IMR-90 (cell line): ENCODE results near the gene SMIM26. TPM values are rescaled to one million over a fixed set of nuclear protein-coding genes. Genes with fewer than 3 reads are reported as not detected.

Source experiments
- ATAC-seq: fragments of 200-7000 bp; cut with Tn5 transposase; 2 replicates; pipeline ENCODE4 v1.9.1; 2020; ENCODE audit warnings: low read depth, mild to moderate bottlenecking, moderate library complexity
- BruUV-seq: library from RNA; stranded (reverse); fragments of 400-500 nt; replicated peaks from 2 replicates; lab custom pipeline; 2021; lab: Mats Ljungman, UMichigan
- CTCF ChIA-PET: fragments of 300-600 bp; formaldehyde crosslinking; extraction: SDS; loops from one replicate; lab custom pipeline; 2021; ENCODE audit warnings: antibody characterized with exemption; lab: Yijun Ruan, JAX
- POLR2A ChIA-PET: fragments of 300-600 bp; sonication (Branson Sonifier 250); formaldehyde crosslinking; loops from one replicate; lab custom pipeline; 2022; ENCODE audit warnings: antibody characterized with exemption; ENCODE audit not compliant: unreplicated experiment; lab: Charles Lee
- DNase-seq: peaks from one replicate; pipeline ENCODE4 v3.0.0; 2013
- H2AFZ ChIP-seq: replicated peaks from 2 replicates; pipeline ENCODE3; 2013; ENCODE audit warnings: low read length, mild to moderate bottlenecking; ENCODE audit not compliant: poor library complexity
- H2AK5ac ChIP-seq: 2 replicates; pipeline ENCODE4 v1.6.1; 2013; ENCODE audit warnings: low read depth, low read length, inconsistent platforms
- H2AK9ac ChIP-seq: replicated peaks from 2 replicates; pipeline ENCODE3; 2013; ENCODE audit warnings: mild to moderate bottlenecking, low read depth, low read length, moderate library complexity; ENCODE audit not compliant: poor library complexity
- H2BK120ac ChIP-seq: 2 replicates; pipeline ENCODE4 v1.6.1; 2013; ENCODE audit warnings: low read depth, low read length, inconsistent platforms
- H2BK15ac ChIP-seq: 3 replicates; pipeline ENCODE4 v1.6.1; 2013; ENCODE audit warnings: low read depth, low read length, inconsistent platforms
- H2BK20ac ChIP-seq: 2 replicates; pipeline ENCODE4 v1.6.1; 2013; ENCODE audit warnings: low read depth, mild to moderate bottlenecking, inconsistent platforms, low read length, moderate library complexity
- H2BK5ac ChIP-seq: 2 replicates; pipeline ENCODE4 v1.6.1; 2013; ENCODE audit warnings: mild to moderate bottlenecking, low read depth, low read length, inconsistent platforms; ENCODE audit not compliant: poor library complexity, severe bottlenecking
- H3K14ac ChIP-seq: replicated peaks from 2 replicates; pipeline ENCODE4 v1.6.1; 2013; ENCODE audit warnings: low read depth, low read length, inconsistent platforms
- H3K18ac ChIP-seq: 2 replicates; pipeline ENCODE4 v1.6.1; 2013; ENCODE audit warnings: low read depth, low read length, control low read depth
- H3K23ac ChIP-seq: 2 replicates; pipeline ENCODE4 v1.6.1; 2013; ENCODE audit warnings: low read depth, low read length, inconsistent platforms
- H3K27ac ChIP-seq: 2 replicates; pipeline ENCODE4 v1.5.1; 2013; ENCODE audit warnings: mild to moderate bottlenecking, control low read depth, low read length; ENCODE audit not compliant: insufficient read depth
- H3K27me3 ChIP-seq: 2 replicates; pipeline ENCODE4 v1.6.1; 2013; ENCODE audit warnings: low read length; ENCODE audit not compliant: control insufficient read depth, insufficient read depth
- H3K36me3 ChIP-seq: 2 replicates; pipeline ENCODE4 v1.6.1; 2013; ENCODE audit warnings: low read length, mixed read lengths; ENCODE audit not compliant: control insufficient read depth, insufficient read depth
- H3K4ac ChIP-seq: 2 replicates; pipeline ENCODE4 v1.6.1; 2013; ENCODE audit warnings: low read depth, low read length, inconsistent platforms
- H3K4me1 ChIP-seq: 2 replicates; pipeline ENCODE4 v1.6.1; 2013; ENCODE audit warnings: low read length, mixed read lengths; ENCODE audit not compliant: control insufficient read depth, insufficient read depth
- H3K4me2 ChIP-seq: 2 replicates; pipeline ENCODE4 v1.6.1; 2013; ENCODE audit warnings: low read depth, mild to moderate bottlenecking, control low read depth, low read length, moderate library complexity
- H3K4me3 ChIP-seq: 2 replicates; pipeline ENCODE4 v1.5.1; 2013; ENCODE audit warnings: low read depth, mild to moderate bottlenecking, control low read depth, low read length, moderate library complexity; ENCODE audit not compliant: insufficient read depth
- H3K56ac ChIP-seq: 2 replicates; pipeline ENCODE4 v1.6.1; 2013; ENCODE audit warnings: low read length, inconsistent platforms; ENCODE audit not compliant: insufficient read depth; ENCODE audit errors: extremely low read depth
- H3K79me1 ChIP-seq, 2 experiments: 2 replicates each; pipeline ENCODE4 v1.6.1; 2013; ENCODE audit warnings: low read length in 2 of 2, inconsistent platforms in 1 of 2, low read depth in 1 of 2
- H3K9ac ChIP-seq: 2 replicates; pipeline ENCODE4 v1.6.1; 2013; ENCODE audit warnings: low read depth, low read length, control low read depth
- H3K9me1 ChIP-seq: 2 replicates; pipeline ENCODE4 v1.6.1; 2013; ENCODE audit warnings: low read length, inconsistent platforms; ENCODE audit not compliant: insufficient read depth
- H3K9me3 ChIP-seq: 2 replicates; pipeline ENCODE4 v1.6.1; 2013; ENCODE audit warnings: low read length; ENCODE audit not compliant: control insufficient read depth, insufficient read depth
- H4K20me1 ChIP-seq: 2 replicates; pipeline ENCODE4 v1.6.1; 2013; ENCODE audit warnings: low read length, inconsistent platforms; ENCODE audit not compliant: insufficient read depth
- H4K5ac ChIP-seq: 2 replicates; pipeline ENCODE4 v1.6.1; 2013; ENCODE audit warnings: mild to moderate bottlenecking, low read depth, low read length, control low read depth
- H4K8ac ChIP-seq, 2 experiments: 2 replicates each; pipeline ENCODE4 v1.6.1; 2013; ENCODE audit warnings: low read depth in 2 of 2, low read length in 2 of 2, control low read depth in 1 of 2, inconsistent platforms in 1 of 2
- H4K91ac ChIP-seq: 2 replicates; pipeline ENCODE4 v1.6.1; 2013; ENCODE audit warnings: low read depth, low read length, inconsistent platforms; ENCODE audit not compliant: insufficient read depth
- MAFK ChIP-seq: IDR thresholded peaks from 2 replicates; pipeline ENCODE4 v1.6.1; 2012; ENCODE audit warnings: low read depth, low read length, improper control_type of control experiment
- RCOR1 ChIP-seq: IDR thresholded peaks from 2 replicates; pipeline ENCODE4 v1.6.1; 2012; ENCODE audit warnings: mild to moderate bottlenecking, low read length, improper control_type of control experiment; ENCODE audit not compliant: insufficient replicate concordance
- WGBS, 2 experiments: methylation state at CpG; one replicate each; pipeline versions ENCODE4 v1.1.5 to v1.1.7; 2013; ENCODE audit warnings: missing lambda C conversion rate in 2 of 2; ENCODE audit not compliant: insufficient read length in 1 of 2; ENCODE audit errors: extremely low coverage in 2 of 2; 5-methylcytosine and 5-hydroxymethylcytosine counted together
- dilution Hi-C: fragments of 300-500 bp; cut with HindIII; formaldehyde crosslinking; loops from one replicate; pipeline ENCODE4 v1.14.3; 2018; ENCODE audit warnings: low sequenced_read_pairs; ENCODE audit not compliant: unreplicated experiment
- in situ Hi-C: fragments of 300-500 bp; cut with MboI; formaldehyde crosslinking; loops from 3 replicates; pipeline ENCODE4 v1.14.3; 2019; ENCODE audit warnings: low sequenced_read_pairs, inconsistent platforms, mixed read lengths
- intact Hi-C: fragments of 100-400 bp; cut with micrococcal nuclease; formaldehyde crosslinking; loops from 2 replicates; pipeline ENCODE4 v1.10.0; 2022
- polyA plus RNA-seq, 3 experiments: library from polyadenylated mRNA; depleted of rRNA; stranded (reverse); fragments of >200 nt; gene quantifications; 2 replicates each; pipeline ENCODE4 v1.2.3, GENCODE V29; 2012; ENCODE audit warnings: low replicate concordance in 1 of 3
- total RNA-seq: library from RNA; depleted of rRNA; stranded (reverse); fragments of >200 nt; gene quantifications from 2 replicates; pipeline ENCODE4 v1.2.3, GENCODE V29; 2012

Gene SMIM26
- total and polyA plus RNA-seq, 2 of the 4 experiments (the other 2 are of a cell fraction) = 42.8 to 45.7 TPM

DNA sequence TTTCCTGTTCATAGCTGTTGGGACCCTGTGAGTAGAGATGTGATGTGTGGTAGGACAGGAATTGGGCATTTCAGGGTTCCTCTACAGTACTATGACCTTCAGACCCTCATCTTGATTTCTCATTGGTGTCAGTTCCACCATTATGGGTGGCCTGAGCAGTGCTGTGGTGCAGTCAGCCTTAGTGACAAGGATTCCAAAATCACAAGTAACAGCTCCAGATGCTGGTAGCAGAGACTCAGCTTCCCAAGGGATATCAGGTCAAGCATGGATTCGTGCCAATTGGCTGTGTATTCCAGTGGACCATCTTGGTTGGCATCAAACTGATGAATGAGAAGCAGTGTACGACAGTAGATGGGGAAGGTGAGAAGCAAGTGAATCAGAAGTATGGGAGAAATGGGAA, 3.8 kb downstream of the SMIM26 start:
- Histone ChIP-seq H3K14ac (no peak overlapping the region), H2BK15ac (no peak overlapping the region), H3K4me2 (no peak overlapping the region), H3K9me3 (no peaks in the 10 kb centered on the region), H3K18ac (no peak overlapping the region), H2AK9ac (no peak overlapping the region), H3K4me1 (peaks cover 2% of the 10 kb centered on the region; the same call in 1 of the 2 replicates), H4K5ac (no peak overlapping the region), H2BK20ac (no peak overlapping the region), H2AK5ac (no peak overlapping the region), H3K56ac (no peak overlapping the region), H2AFZ (no peak overlapping the region), H3K27ac (no peak overlapping the region), H3K9ac (no peak overlapping the region), H3K27me3 (no peaks in the 10 kb centered on the region), H4K91ac (no peak overlapping the region), H3K4ac (no peak overlapping the region), H2BK5ac (no peak overlapping the region), H3K79me1 (peaks cover 10 to 33% of the 10 kb centered on the region in 2 experiments), H4K8ac (no peak overlapping the region), H3K23ac (no peak overlapping the region), H4K20me1 (no peaks in the 10 kb centered on the region), H3K9me1 (peaks cover 9% of the 10 kb centered on the region), H3K36me3 (peaks cover 8% of the 10 kb centered on the region), H2BK120ac (no peak overlapping the region), H3K4me3 (no peak overlapping the region)
- WGBS, 2 experiments = 88% methylated on average over 1 of the region's 2 CpGs; no CpG with 5 or more reads in 1 of the 2 experiments
- ChIA-PET POLR2A (no interaction called here), CTCF (no interaction called here)
- DNase-seq = no peak
- dilution Hi-C loops = no loop called here
- BruUV-seq = no TSS peak
- intact Hi-C loops = no loop called here
- TF ChIP-seq RCOR1 (no peak), MAFK (no peak)
- in situ Hi-C loops = no loop called here
- ATAC-seq = no peak
